DND-41 (cell line): Measurements from ENCODE around the gene FREM2.

Experiments used
- EZH2 ChIP-seq: IDR thresholded peaks from 3 replicates; pipeline ENCODE4 v1.6.1; 2012; ENCODE audit warnings: borderline replicate concordance, low read depth, mild to moderate bottlenecking, moderate library complexity, low read length, inconsistent platforms; ENCODE audit not compliant: severe bottlenecking
- TF ChIP-seq, protein P1 (sequence below): IDR thresholded peaks from 2 replicates; pipeline ENCODE4 v1.5.1; 2012; ENCODE audit warnings: borderline replicate concordance, low read length, moderate library complexity, mild to moderate bottlenecking; ENCODE audit not compliant: poor library complexity, severe bottlenecking; ENCODE audit errors: extremely low read depth

DNA sequence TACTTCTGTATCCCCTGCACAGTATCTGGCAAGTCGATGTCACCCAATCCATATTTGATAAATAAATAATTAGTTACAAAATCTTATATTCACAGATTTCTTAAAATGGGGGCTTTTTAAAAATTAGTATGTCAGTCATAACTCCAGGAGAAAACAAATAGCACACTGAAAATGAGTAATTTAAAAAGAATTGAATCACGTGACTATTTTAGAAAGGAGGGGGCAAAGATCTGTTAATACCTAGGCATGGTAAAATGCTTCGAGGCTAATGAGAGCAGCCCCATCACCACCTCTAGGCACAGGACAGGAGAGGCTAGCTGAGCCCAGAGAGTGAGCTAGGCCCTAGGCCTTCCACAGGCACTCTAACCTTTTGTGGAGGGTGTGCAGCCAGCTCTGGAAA lies 94.7 kb downstream of the FREM2 start:
- TF ChIP-seq, protein P1, sequence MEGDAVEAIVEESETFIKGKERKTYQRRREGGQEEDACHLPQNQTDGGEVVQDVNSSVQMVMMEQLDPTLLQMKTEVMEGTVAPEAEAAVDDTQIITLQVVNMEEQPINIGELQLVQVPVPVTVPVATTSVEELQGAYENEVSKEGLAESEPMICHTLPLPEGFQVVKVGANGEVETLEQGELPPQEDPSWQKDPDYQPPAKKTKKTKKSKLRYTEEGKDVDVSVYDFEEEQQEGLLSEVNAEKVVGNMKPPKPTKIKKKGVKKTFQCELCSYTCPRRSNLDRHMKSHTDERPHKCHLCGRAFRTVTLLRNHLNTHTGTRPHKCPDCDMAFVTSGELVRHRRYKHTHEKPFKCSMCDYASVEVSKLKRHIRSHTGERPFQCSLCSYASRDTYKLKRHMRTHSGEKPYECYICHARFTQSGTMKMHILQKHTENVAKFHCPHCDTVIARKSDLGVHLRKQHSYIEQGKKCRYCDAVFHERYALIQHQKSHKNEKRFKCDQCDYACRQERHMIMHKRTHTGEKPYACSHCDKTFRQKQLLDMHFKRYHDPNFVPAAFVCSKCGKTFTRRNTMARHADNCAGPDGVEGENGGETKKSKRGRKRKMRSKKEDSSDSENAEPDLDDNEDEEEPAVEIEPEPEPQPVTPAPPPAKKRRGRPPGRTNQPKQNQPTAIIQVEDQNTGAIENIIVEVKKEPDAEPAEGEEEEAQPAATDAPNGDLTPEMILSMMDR: no peak
- TF ChIP-seq EZH2: no peak
